HG02970 (cell line): ENCODE measurements around the gene MFSD11.
"Not testable (repeated sequence)": the region's sequence is repeated elsewhere in the genome, so short reads cannot be mapped to it uniquely, and the experiment has no call there.

ENCODE experiments used
- ATAC-seq: cut with Tn5 transposase; IDR thresholded peaks from one replicate; pipeline ENCODE4 v1.9.1; 2021; ENCODE audit warnings: mild to moderate bottlenecking, moderate library complexity, moderate number of reproducible peaks; ENCODE audit not compliant: unreplicated experiment, low FRiP score

MFSD11 gene

GRCh38 chr17:76737676-76738467 lies at the start of gene MFSD11:
Gene MFSD11 (plus strand): TSS chr17:76738119. CDS start chr17:76738353, 234 bp downstream.
- ATAC-seq = peak; percentile 48

- no peak for ATAC-seq
Observed at GRCh38 chr17:76688165-76688622, 49.7 kb upstream of the MFSD11 start.

- no peak for ATAC-seq
Observed at GRCh38 chr17:76689859-76690258, 48.1 kb upstream of the MFSD11 start.

- no peak for ATAC-seq
Observed at GRCh38 chr17:76690596-76691280, 47.2 kb upstream of the MFSD11 start.

- no peak for ATAC-seq
Observed at GRCh38 chr17:76691379-76692191, 46.3 kb upstream of the MFSD11 start.

GRCh38 chr17:76695059-76695831 lies 42.7 kb upstream of the MFSD11 start:
- ATAC-seq = no peak

GRCh38 chr17:76696763-76697701 lies 40.9 kb upstream of the MFSD11 start:
- no peak for ATAC-seq

- no peak for ATAC-seq
Observed at GRCh38 chr17:76697702-76698465, 40.0 kb upstream of the MFSD11 start.

- ATAC-seq = not testable (repeated sequence)
Observed at GRCh38 chr17:76698466-76698977, 39.4 kb upstream of the MFSD11 start.

- ATAC-seq = no peak
Observed at GRCh38 chr17:76700270-76700616, 37.7 kb upstream of the MFSD11 start.

- no peak for ATAC-seq
Observed at GRCh38 chr17:76700617-76701470, 37.1 kb upstream of the MFSD11 start.

GRCh38 chr17:76701471-76701967 lies 36.4 kb upstream of the MFSD11 start:
- no peak for ATAC-seq

- ATAC-seq = no peak
Observed at GRCh38 chr17:76702076-76702475, 35.8 kb upstream of the MFSD11 start.

GRCh38 chr17:76702941-76703637 lies 34.8 kb upstream of the MFSD11 start:
- ATAC-seq = no peak

- no peak for ATAC-seq
Observed at GRCh38 chr17:76704805-76705204, 33.1 kb upstream of the MFSD11 start.

GRCh38 chr17:76706817-76707216 lies 31.1 kb upstream of the MFSD11 start:
- ATAC-seq = no peak
